ENCODE data around the gene CCDC186.
"Not testable (repeated sequence)": the region's sequence is repeated elsewhere in the genome, so short reads cannot be mapped to it uniquely, and the experiment has no call there.

Gene CCDC186

GRCh38 chr10:114142018-114142417 lies 32.0 kb downstream of the CCDC186 start:
- no peak for TF ChIP-seq CTCF (IDR thresholded peaks at IDR 0.05; ENCODE audit: low read depth, low read length)
- Histone ChIP-seq H3K4me3 (ENCODE audit: low read depth, low read length) (no peak overlapping the region), H3K4me1 (no peaks in the 10 kb centered on the region), H3K27me3 (no peaks in the 10 kb centered on the region), H3K9me3 (no peaks in the 10 kb centered on the region), H3K36me3 (no peaks in the 10 kb centered on the region)
- no peak for DNase-seq

- H3K27me3 ChIP-seq; H3K9me3 ChIP-seq; H3K4me3 ChIP-seq (ENCODE audit: low read depth, low read length); DNase-seq; H3K36me3 ChIP-seq; H3K4me1 ChIP-seq: not testable (repeated sequence)
Measured at GRCh38 chr10:114140827-114141226, 33.2 kb downstream of the CCDC186 start.

- Histone ChIP-seq H3K27me3 (no peaks in the 10 kb centered on the region), H3K36me3 (no peaks in the 10 kb centered on the region), H3K9me3 (no peaks in the 10 kb centered on the region), H3K4me3 (ENCODE audit: low read depth, low read length) (no peak overlapping the region), H3K4me1 (no peaks in the 10 kb centered on the region)
- no peak for DNase-seq
- TF ChIP-seq CTCF (IDR thresholded peaks at IDR 0.05; ENCODE audit: low read depth, low read length) = no peak
Measured at GRCh38 chr10:114140036-114140435, 34.0 kb downstream of the CCDC186 start.

- Histone ChIP-seq H3K4me1 (no peaks in the 10 kb centered on the region), H3K27me3 (no peaks in the 10 kb centered on the region), H3K4me3 (ENCODE audit: low read depth, low read length) (no peak overlapping the region), H3K36me3 (0 out of 2 replicates have a peak, but pooled peaks cover 3% of the 10 kb centered on the region), H3K9me3 (no peaks in the 10 kb centered on the region)
- DNase-seq = no peak
- no peak for TF ChIP-seq CTCF (IDR thresholded peaks at IDR 0.05; ENCODE audit: low read depth, low read length)
Measured at GRCh38 chr10:114138581-114138980, 35.4 kb downstream of the CCDC186 start.

- Histone ChIP-seq H3K4me1 (no peaks in the 10 kb centered on the region), H3K27me3 (no peaks in the 10 kb centered on the region), H3K36me3 (0 out of 2 replicates have a peak, but pooled peaks cover 3% of the 10 kb centered on the region), H3K4me3 (ENCODE audit: low read depth, low read length) (no peak overlapping the region), H3K9me3 (no peaks in the 10 kb centered on the region)
- TF ChIP-seq CTCF (IDR thresholded peaks at IDR 0.05; ENCODE audit: low read depth, low read length) = no peak
- no peak for DNase-seq
Measured at GRCh38 chr10:114135476-114135875, 38.5 kb downstream of the CCDC186 start.

GRCh38 chr10:114131094-114131493 lies 42.9 kb downstream of the CCDC186 start:
- Histone ChIP-seq H3K4me3 (ENCODE audit: low read depth, low read length) (no peak overlapping the region), H3K9me3 (no peaks in the 10 kb centered on the region), H3K36me3 (0 out of 2 replicates have a peak, but pooled peaks cover 3% of the 10 kb centered on the region), H3K4me1 (no peaks in the 10 kb centered on the region), H3K27me3 (no peaks in the 10 kb centered on the region)
- no peak for TF ChIP-seq CTCF (IDR thresholded peaks at IDR 0.05; ENCODE audit: low read depth, low read length)
- DNase-seq = no peak

GRCh38 chr10:114121031-114121430 lies 53.0 kb downstream of the CCDC186 start:
- TF ChIP-seq CTCF (IDR thresholded peaks at IDR 0.05; ENCODE audit: low read depth, low read length) = no peak
- Histone ChIP-seq H3K36me3 (no peaks in the 10 kb centered on the region), H3K27me3 (no peaks in the 10 kb centered on the region), H3K9me3 (no peaks in the 10 kb centered on the region), H3K4me3 (ENCODE audit: low read depth, low read length) (no peak overlapping the region), H3K4me1 (no peaks in the 10 kb centered on the region)
- DNase-seq = no peak

Data from BE2C (cell line).